NCI-H2227 (cell line): Measurements from ENCODE around the gene ZRANB3.

Experiments used
- DNase-seq: peaks from one replicate; lab custom pipeline; 2025; ENCODE audit not compliant: unreplicated experiment; lab: John Stamatoyannopoulos, UW

The ZRANB3 gene

DNA sequence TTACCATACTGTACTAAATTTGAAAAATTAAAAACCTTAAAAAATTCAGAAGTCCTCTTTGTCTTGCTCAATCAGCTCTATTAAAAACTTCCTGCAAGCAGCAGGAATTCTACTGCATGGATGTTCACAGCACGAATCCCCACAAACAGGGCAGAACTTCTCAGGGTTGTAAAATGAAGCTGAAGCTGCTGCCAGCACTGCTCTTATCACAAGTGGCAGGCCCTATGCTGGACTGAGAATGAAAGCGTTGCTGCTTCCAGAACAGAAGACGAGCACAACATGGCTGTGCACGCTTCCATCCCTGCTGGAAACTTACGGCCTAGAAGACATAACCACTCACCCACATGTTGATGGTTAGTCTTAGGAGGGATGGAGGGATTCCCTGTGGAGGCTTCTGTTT, 345.0 kb downstream of the ZRANB3 start:
- DNase-seq = no peak

DNA sequence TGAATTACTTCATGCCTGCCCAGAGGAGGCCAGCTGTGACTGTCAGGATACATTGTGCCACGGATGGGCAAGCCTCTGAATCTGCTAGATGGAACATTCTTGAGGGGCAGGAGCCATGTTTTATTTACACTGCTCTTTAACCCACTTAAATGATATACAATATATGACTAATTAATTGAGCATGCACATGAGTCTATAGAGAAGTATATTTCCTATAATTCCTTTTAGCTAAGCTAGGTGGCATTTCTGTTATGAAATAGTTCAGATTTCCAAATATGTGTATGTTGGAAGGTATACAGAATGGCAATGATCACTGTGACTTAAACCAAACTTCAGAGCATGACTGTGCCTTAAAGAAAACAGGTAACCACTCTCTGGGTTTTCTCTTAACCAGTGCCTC, 347.2 kb downstream of the ZRANB3 start:
- DNase-seq = no peak

GRCh38 chr2:135182601-135183000, 348.4 kb downstream of the ZRANB3 start:
- no peak for DNase-seq

- no peak for DNase-seq
These were observed 348.8 kb downstream of the ZRANB3 start for GRCh38 chr2:135182190-135182589.

GRCh38 chr2:135179689-135180088, 351.3 kb downstream of the ZRANB3 start:
- DNase-seq = no peak

DNA sequence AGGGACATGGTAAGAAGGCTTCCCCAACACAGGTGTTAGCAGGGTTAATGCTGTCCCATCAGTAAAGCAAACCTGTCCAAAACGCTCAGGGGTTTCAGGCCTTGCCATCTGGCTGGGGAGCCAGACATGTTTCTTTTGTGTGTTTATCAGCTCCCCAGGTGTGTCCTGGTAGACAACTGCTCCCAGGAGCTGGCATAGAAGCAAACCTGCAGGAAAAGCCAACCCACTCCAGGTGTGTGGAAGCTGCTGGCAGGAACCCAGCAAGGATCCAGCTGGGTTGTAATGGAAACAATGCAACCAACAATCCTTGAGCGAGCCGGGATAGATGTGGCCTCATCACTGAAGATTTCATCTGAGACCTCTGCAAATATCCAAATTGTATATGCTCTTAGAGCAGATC, 355.8 kb downstream of the ZRANB3 start:
- no peak for DNase-seq

GRCh38 chr2:135174810-135175093, 356.3 kb downstream of the ZRANB3 start:
- DNase-seq = no peak

DNA sequence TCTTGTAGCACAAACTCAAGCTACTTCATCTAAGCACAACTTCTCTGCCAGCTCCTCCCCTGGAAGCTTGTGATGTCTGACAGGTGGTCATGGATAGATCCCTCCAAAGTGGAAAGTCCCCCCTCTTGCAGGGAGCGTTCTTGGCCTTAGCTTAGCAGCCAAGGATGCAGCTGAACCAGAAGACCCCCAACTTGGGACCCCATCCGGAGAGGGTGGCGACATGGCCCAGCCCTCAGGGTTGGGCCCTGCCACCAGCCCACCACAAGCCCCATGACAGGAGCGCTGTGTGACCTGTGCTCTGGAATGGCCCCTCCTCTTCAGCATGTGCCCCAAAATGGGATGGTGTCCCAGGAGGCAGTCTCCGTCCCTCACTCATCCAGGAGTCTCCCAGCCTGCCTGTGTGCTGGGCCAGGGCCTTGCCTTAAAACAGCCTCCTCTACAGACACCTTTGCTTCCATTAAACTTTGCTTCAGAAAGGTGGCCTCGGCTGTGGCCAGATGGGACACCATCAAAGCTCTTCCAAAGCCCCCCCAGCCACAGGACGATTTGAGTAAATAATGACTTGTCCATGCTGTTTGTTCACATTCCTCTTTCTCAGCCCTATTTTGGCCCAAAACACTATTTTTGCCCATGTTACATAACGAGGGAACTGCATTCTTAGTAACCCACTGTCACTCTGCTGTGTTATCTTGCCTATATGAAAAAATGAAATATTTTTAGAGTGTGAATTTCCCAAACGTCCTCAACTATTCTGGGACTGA, 356.8 kb downstream of the ZRANB3 start:
- no peak for DNase-seq

- peak; percentile 77 for DNase-seq
These were observed 360.9 kb downstream of the ZRANB3 start for GRCh38 chr2:135169900-135170753.

DNA sequence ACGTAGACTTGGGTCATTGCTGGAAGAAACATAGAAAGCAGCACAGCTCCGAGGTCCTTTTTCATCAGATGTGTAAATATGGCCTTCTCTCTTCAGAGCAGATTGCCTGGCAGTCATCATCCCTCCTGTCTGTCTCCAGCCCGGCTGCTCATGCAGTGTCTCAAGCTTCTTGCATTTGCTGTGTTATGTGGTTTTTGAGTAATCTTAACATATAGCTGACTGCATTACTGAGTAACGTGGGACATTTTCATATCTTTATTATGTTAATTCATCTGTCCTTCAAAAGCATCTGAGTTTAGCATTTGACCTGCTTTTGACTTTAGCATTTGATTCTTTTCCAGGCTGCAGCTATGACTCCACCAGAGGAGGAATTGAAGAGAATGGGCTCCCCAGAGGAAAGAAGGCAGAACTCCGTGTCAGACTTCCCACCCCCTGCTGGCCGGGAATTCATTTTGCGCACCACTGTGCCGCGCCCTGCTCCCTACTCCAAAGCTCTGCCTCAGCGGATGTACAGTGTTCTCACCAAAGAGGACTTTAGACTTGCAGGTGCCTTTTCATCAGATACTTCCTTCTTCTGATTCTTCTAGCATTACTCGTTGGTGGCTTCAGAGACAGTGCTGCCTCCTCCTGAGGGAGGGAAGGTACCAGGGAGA, 362.7 kb downstream of the ZRANB3 start:
- DNase-seq = no peak

DNA sequence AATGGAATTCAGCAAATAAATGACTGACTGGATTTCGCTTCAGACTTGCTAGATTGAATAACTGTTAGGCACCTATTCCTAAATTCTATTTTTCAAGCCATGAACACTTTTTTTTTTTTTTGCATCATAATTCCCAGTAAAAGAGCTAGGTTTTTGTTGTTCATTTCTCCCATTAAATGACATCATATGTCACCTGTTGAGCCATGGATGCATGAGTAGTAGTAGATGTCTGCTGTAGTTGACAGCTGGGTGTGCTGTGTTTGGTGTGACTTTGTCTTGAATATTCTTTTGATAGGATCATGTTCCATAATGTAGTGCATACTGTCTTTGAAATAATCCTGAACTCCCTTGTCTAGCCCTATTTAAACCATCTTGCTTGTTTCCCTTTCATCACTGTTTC, 363.7 kb downstream of the ZRANB3 start:
- DNase-seq = no peak

- DNase-seq = no peak
These were observed 366.6 kb downstream of the ZRANB3 start for GRCh38 chr2:135164431-135164830.

DNA sequence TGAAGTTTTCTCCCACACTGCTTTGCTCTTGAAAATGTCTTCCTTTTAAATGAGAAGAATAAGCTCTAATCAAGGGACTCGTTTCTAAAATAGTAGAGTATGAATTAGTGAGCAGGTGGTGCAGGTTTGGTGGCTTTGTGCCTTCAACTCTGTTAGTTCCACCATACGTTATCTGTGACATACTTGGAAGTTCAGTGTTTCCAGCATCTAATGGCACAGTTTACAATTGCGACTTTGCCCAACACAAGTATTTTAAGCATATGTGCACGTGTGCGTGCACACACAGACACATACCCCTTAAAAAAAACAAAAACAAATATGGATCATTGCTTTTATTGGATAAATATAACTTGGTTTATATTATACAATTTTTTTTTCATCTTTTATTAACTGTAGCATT, 367.1 kb downstream of the ZRANB3 start:
- no peak for DNase-seq

GRCh38 chr2:135163306-135163705, 367.7 kb downstream of the ZRANB3 start:
- no peak for DNase-seq

DNA sequence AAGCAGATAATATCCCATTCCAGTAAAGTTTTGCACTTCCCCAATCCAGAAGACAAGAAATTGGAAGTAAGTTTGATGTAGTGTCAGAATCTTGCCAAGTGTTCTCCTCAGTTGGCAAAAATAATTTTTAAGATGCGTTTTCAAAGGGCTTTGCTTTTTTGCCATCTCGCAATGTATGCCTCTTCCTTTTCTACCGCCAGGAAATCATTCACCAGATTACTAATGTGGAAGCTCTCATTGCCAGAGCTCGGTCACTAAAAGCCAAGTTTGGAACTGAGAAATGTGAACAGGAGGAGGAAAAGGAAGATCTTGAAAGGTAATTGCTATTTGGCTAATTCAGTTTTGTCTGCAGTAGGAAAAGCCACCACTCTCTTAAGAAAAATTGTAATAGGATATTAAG, 368.2 kb downstream of the ZRANB3 start:
- DNase-seq = no peak

DNA sequence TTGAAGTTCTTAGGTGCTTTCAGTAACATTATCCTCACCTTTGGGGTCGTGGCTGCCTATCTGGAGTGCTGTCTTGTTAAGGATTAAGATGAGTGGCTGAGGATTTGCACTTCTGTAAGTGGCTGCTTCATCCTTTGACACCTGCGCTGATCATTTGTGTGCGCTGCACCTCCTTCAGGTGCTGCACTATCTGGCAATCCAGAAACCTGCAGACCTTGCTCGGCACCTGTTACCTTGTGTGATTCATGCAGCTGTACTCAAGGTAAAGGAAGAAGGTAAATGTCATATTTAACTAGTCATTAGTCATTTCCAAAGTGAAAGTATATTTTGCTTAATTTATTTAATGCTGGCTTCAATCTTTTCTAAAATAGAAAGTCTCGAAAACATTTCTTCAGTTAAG, 368.6 kb downstream of the ZRANB3 start:
- no peak for DNase-seq

DNA sequence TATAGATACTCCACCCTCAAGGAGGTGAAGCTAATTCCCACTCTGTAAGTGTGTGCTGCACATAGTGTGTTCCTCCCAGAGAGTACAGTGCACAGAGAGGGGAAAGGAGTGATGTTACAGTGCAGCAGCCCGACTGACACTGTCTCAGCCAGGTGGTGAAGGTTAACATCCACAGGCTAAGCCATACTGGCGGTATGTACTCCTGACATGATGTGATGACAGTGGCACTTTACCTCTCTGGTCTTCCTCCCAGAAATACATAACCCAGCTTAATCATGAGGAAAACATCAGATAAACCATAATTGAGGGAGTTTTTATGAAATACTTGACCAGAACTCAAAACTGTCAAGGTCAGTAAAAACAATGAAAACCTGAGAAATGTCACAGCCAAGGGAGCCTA, 371.8 kb downstream of the ZRANB3 start:
- DNase-seq = no peak

DNA sequence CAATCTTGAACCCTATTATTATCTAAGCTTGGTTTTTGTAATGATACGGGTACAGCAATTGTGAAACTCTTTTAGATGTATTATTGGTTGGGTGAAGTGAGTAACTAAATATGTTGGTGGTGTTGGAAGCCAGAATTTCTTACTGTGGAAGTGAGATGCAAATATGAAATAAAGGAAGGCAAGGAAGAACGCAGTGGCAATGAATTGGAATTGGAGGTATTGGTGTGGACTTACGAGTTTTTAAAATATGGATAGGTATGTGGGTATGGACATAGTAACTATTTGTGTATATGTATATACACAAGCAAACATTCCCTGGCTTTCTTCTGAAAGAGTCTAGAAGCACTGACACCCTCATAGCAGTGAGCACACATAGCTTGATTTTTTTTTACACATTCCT, 373.2 kb downstream of the ZRANB3 start:
- no peak for DNase-seq

- no peak for DNase-seq
These were observed 376.1 kb downstream of the ZRANB3 start for GRCh38 chr2:135154962-135155361.

DNA sequence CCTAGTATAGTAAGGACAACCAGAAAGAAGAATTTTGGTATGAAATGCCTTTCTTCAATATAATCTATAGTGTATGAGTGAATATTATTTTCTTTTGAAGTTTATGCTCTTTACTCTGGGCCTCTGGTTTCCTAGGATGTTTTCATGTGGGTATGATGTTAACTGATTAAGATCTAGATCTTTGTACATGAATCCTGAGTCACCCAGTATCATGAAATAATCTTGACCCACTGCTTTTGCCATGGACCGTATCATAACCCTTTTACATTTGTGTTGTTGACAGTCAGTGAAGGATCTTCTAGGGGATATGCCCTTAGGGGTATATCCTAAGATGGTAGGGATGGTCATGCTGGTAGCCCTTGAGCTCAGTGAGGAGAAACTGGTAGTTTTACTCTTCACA, 378.7 kb downstream of the ZRANB3 start:
- no peak for DNase-seq

DNA sequence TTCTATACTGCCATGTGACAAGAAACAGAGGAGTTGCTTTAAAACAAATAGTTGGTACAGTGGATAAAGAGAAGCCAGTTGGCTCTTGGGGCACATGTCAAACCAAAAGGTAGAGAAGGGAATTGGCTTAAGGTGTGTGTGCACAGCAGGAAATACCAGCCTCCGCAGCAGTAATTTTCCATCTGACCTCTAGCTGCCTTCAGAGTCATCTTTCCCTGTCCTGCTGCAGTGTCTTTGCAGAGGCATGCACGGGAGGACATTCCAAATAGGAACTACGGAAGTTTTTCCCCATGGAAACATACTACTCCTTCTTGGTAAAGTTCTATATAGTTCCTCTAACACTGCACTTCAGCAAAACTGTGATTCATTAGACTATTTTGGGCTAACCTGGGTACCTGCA, 379.4 kb downstream of the ZRANB3 start:
- DNase-seq = no peak

DNA sequence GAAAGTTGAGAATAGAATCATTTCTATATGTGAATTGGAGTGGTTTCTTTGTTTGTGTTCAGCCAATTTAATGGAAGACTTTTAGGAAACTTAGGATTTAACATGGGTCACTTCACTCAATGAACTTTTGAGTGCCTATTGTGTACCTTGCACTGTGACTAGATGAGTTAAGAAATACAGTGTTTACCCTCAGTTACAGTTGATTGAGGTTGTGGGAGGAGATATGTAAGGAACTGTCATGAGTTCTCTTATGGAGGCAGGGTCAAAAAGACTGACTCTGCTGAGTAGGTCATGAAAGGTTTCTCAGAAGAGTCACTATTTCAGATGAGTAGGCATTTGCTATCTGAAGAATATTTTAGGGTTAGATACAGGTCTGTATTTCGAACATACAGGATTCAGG, 380.3 kb downstream of the ZRANB3 start:
- peak; percentile 22 for DNase-seq
